Activated CD4-positive, CD25-positive, alpha-beta regulatory T cell treated with anti-CD3 and anti-CD28 coated beads, Interleukin-2, amount 50 U/mL, for 72 hours (primary cell): ENCODE results near the gene MCOLN1.

Experiments
- DNase-seq: peaks from one replicate; pipeline ENCODE4 v3.0.0; 2021

MCOLN1 gene

GRCh38 chr19:7582446-7582845 is 60.0 kb downstream of the MCOLN1 start:
- DNase-seq, result no peak
